ENCODE measurements around the gene SEMA4D.

SEMA4D gene

GRCh38 chr9:89342213-89342612 is 155.7 kb downstream of the SEMA4D start:
- TF ChIP-seq REST (IDR thresholded peaks at IDR 0.05; ENCODE audit: insufficient replicate concordance, low read depth) = no peak
- no peak for TF ChIP-seq GABPA (IDR thresholded peaks at IDR 0.05; ENCODE audit: low read depth)
- no peak for TF ChIP-seq SPI1 (IDR thresholded peaks at IDR 0.05; ENCODE audit: borderline replicate concordance, low read depth)
- TF ChIP-seq, protein P1, sequence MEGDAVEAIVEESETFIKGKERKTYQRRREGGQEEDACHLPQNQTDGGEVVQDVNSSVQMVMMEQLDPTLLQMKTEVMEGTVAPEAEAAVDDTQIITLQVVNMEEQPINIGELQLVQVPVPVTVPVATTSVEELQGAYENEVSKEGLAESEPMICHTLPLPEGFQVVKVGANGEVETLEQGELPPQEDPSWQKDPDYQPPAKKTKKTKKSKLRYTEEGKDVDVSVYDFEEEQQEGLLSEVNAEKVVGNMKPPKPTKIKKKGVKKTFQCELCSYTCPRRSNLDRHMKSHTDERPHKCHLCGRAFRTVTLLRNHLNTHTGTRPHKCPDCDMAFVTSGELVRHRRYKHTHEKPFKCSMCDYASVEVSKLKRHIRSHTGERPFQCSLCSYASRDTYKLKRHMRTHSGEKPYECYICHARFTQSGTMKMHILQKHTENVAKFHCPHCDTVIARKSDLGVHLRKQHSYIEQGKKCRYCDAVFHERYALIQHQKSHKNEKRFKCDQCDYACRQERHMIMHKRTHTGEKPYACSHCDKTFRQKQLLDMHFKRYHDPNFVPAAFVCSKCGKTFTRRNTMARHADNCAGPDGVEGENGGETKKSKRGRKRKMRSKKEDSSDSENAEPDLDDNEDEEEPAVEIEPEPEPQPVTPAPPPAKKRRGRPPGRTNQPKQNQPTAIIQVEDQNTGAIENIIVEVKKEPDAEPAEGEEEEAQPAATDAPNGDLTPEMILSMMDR (IDR thresholded peaks at IDR 0.05; ENCODE audit: insufficient read depth, low read length) = no peak
- TF ChIP-seq POLR2AphosphoS5 (IDR thresholded peaks at IDR 0.05; ENCODE audit: low read depth) = no peak
- Histone ChIP-seq H3K27ac (replicated peaks) (no peak overlapping the region), H3K4me3 (replicated peaks; ENCODE audit: insufficient read depth, low read length) (no peak overlapping the region), H3K27me3 (ENCODE audit: insufficient read depth, poor library complexity, severe bottlenecking) (no peaks in the 10 kb centered on the region)
- no peak for DNase-seq (ENCODE audit: low read depth in 1 of 2, low spot score in 1 of 2)

GRCh38 chr9:89340332-89340731 is 157.6 kb downstream of the SEMA4D start:
- DNase-seq (ENCODE audit: low read depth in 1 of 2, low spot score in 1 of 2) = no peak
- no peak overlapping the region for H3K4me3 ChIP-seq (replicated peaks; ENCODE audit: insufficient read depth, low read length)
- H3K27ac ChIP-seq (replicated peaks) = no peak overlapping the region
- no peaks in the 10 kb centered on the region for H3K27me3 ChIP-seq (ENCODE audit: insufficient read depth, poor library complexity, severe bottlenecking)
- TF ChIP-seq, protein P1 (IDR thresholded peaks at IDR 0.05; ENCODE audit: insufficient read depth, low read length) = no peak
- TF ChIP-seq POLR2AphosphoS5 (IDR thresholded peaks at IDR 0.05; ENCODE audit: low read depth) = no peak
- TF ChIP-seq REST (IDR thresholded peaks at IDR 0.05; ENCODE audit: insufficient replicate concordance, low read depth) = no peak
- TF ChIP-seq GABPA (IDR thresholded peaks at IDR 0.05; ENCODE audit: low read depth) = no peak
- no peak for TF ChIP-seq SPI1 (IDR thresholded peaks at IDR 0.05; ENCODE audit: borderline replicate concordance, low read depth)

- Histone ChIP-seq H3K27ac (replicated peaks) (no peak overlapping the region), H3K27me3 (ENCODE audit: insufficient read depth, poor library complexity, severe bottlenecking) (no peaks in the 10 kb centered on the region), H3K4me3 (replicated peaks; ENCODE audit: insufficient read depth, low read length) (no peak overlapping the region)
- TF ChIP-seq REST (IDR thresholded peaks at IDR 0.05; ENCODE audit: insufficient replicate concordance, low read depth) (no peak), SPI1 (IDR thresholded peaks at IDR 0.05; ENCODE audit: borderline replicate concordance, low read depth) (no peak), POLR2AphosphoS5 (IDR thresholded peaks at IDR 0.05; ENCODE audit: low read depth) (no peak), GABPA (IDR thresholded peaks at IDR 0.05; ENCODE audit: low read depth) (no peak)
- TF ChIP-seq, protein P1 (IDR thresholded peaks at IDR 0.05; ENCODE audit: insufficient read depth, low read length) = no peak
- no peak for DNase-seq (ENCODE audit: low read depth in 1 of 2, low spot score in 1 of 2)
These were observed 158.1 kb downstream of the SEMA4D start for GRCh38 chr9:89339807-89340206.

Data from HL-60 (cell line).